Sigmoid colon (tissue), 4 donors: ENCODE data around the gene SH3TC1.

Experiments
- EP300 ChIP-seq, 4 donors: sonication (generic); formaldehyde crosslinking; IDR thresholded peaks; one replicate each; pipeline ENCODE4 v1.6.1; 2017; ENCODE audit warnings: antibody characterized with exemption in 4 of 4
- POLR2A ChIP-seq, 2 donors: fragments of 450-650 bp; IDR thresholded peaks; one replicate each; pipeline ENCODE4 v1.6.1; 2016; ENCODE audit warnings: antibody characterized with exemption in 2 of 2, mild to moderate bottlenecking in 2 of 2, moderate library complexity in 2 of 2
- POLR2AphosphoS5 ChIP-seq, 4 donors: sonication (generic); formaldehyde crosslinking; IDR thresholded peaks; one replicate each; pipeline ENCODE4 v1.6.1; 2017; ENCODE audit warnings: antibody characterized with exemption in 4 of 4
- TF ChIP-seq, protein P1 (sequence below), 4 experiments: fragments of 450-650 bp in 3 of 4; fragments of 200-600 bp in 1 of 4; IDR thresholded peaks; one replicate each; pipeline ENCODE4 v1.5.1; 2016 to 2019; ENCODE audit warnings: antibody characterized with exemption in 4 of 4, mild to moderate bottlenecking in 3 of 4, moderate library complexity in 2 of 4

- TF ChIP-seq, protein P1, sequence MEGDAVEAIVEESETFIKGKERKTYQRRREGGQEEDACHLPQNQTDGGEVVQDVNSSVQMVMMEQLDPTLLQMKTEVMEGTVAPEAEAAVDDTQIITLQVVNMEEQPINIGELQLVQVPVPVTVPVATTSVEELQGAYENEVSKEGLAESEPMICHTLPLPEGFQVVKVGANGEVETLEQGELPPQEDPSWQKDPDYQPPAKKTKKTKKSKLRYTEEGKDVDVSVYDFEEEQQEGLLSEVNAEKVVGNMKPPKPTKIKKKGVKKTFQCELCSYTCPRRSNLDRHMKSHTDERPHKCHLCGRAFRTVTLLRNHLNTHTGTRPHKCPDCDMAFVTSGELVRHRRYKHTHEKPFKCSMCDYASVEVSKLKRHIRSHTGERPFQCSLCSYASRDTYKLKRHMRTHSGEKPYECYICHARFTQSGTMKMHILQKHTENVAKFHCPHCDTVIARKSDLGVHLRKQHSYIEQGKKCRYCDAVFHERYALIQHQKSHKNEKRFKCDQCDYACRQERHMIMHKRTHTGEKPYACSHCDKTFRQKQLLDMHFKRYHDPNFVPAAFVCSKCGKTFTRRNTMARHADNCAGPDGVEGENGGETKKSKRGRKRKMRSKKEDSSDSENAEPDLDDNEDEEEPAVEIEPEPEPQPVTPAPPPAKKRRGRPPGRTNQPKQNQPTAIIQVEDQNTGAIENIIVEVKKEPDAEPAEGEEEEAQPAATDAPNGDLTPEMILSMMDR (IDR thresholded peaks at IDR 0.05), result no peak
- no peak for TF ChIP-seq POLR2A (IDR thresholded peaks at IDR 0.05)
- TF ChIP-seq EP300 (IDR thresholded peaks at IDR 0.05), result no peak
- no peak for TF ChIP-seq POLR2AphosphoS5 (IDR thresholded peaks at IDR 0.05)
These were observed 38.9 kb upstream of the SH3TC1 start for GRCh38 chr4:8160233-8160560.
